Ectodermal cell (in vitro differentiated cells): Measurements from ENCODE around the gene HIPK2.
"Not testable (repeated sequence)": the region's sequence is repeated elsewhere in the genome, so short reads cannot be mapped to it uniquely, and the experiment has no call there.

Experiments used
- H3K27ac ChIP-seq: 2 replicates; pipeline ENCODE4 v1.7.0; 2013; ENCODE audit warnings: mild to moderate bottlenecking, low read depth, low read length; ENCODE audit not compliant: insufficient read depth, poor library complexity, severe bottlenecking
- H3K27me3 ChIP-seq: 2 replicates; pipeline ENCODE4 v1.7.0; 2013; ENCODE audit warnings: mild to moderate bottlenecking, low read length; ENCODE audit not compliant: insufficient read depth, control insufficient read depth, poor library complexity, severe bottlenecking
- H3K36me3 ChIP-seq: one replicate; pipeline ENCODE4 v1.7.0; 2013; ENCODE audit warnings: low read length; ENCODE audit not compliant: control insufficient read depth, insufficient read depth
- H3K4me1 ChIP-seq: one replicate; pipeline ENCODE4 v1.7.0; 2013; ENCODE audit warnings: low read length; ENCODE audit not compliant: control insufficient read depth, insufficient read depth
- H3K4me3 ChIP-seq: 2 replicates; pipeline ENCODE4 v1.7.0; 2013; ENCODE audit warnings: low read depth, low read length, control low read depth; ENCODE audit not compliant: insufficient read depth
- H3K9me3 ChIP-seq: 2 replicates; pipeline ENCODE4 v1.7.0; 2013; ENCODE audit warnings: mild to moderate bottlenecking, low read length, moderate library complexity; ENCODE audit not compliant: control insufficient read depth
- WGBS, 2 experiments: methylation state at CpG; one replicate each; pipeline ENCODE4 v1.1.7; 2013; ENCODE audit warnings: missing lambda C conversion rate in 2 of 2; 5-methylcytosine and 5-hydroxymethylcytosine counted together

HIPK2 gene

DNA sequence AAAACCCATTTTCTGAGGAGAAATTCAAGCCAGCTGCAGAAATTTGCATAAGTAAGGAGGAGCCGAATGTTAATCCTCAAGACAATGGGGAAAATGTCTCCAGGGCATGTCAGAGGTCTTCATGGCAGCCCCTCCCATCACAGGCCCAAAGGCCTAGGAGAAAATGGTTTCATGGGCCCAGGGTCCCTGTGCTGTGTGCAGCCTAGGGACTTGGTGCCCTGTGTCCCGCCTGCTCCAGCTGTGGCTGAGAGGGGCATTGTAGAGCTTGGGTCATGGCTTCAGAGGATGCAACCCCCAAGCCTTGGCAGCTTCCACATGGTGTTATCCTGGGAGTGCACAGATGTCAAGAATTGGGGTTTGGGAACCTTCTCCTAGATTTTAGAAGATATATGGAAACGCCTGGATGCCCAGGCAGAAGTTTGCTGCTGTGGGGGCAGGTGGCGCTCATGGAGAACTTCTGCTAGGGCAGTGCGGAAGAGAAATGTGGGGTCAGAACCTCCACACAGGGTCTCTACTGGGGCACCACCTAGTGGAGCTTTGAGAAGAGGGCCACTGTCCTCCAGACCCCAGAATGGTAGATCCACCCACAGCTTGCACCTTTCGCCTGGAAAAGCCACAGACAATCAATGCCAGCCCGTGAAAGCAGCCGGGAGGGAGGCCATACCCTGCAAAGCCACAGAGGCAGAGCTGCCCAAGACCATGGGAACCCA, 223.7 kb downstream of the HIPK2 start:
- H3K27me3 ChIP-seq, H3K4me1 ChIP-seq, H3K36me3 ChIP-seq, H3K27ac ChIP-seq, H3K4me3 ChIP-seq, H3K9me3 ChIP-seq: not testable (repeated sequence)
- WGBS, 2 experiments: 78 to 83% methylated on average over 8 of the region's 8 CpGs

DNA sequence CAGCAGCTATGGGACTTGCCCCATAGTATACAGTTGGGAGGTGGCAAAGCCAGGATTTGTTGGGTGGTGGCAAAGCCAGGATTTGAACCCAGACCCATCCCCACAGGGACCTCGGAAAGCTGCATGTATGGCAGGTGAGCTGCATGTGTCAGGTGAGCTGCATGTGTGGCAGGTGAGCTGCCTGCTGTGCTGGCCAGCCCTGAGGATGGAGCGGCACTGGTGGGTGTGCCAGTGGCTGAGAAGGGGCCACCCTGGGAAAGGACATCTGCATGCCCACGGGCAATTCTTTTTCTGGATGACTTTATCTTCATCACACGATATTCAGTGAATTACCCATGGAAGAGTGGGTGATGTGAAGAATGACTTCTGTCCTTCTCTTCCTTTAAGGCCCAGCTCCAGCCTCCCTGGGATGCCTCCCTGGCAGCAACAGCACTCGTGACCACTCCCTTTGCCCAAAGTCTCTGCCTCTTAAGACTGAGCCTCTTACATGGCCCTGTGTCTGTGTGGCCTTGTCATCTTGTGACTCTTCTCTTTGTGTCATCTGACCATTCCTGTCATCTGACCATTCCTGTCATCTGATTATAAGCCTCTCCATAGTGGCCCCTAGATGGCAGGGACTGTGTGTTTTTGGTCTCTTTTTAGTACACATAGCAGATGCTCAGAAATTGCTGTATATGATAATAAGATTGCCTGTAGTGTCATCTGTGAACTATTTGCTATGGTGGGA, 229.3 kb downstream of the HIPK2 start:
- Histone ChIP-seq H3K9me3 (no peaks in the 10 kb centered on the region), H3K36me3 (no peaks in the 10 kb centered on the region), H3K4me1 (no peaks in the 10 kb centered on the region), H3K27me3 (no peaks in the 10 kb centered on the region), H3K27ac (no peak overlapping the region), H3K4me3 (no peak overlapping the region)
- 92 to 95% methylated on average over 5 of the region's 5 CpGs for WGBS, 2 experiments

DNA sequence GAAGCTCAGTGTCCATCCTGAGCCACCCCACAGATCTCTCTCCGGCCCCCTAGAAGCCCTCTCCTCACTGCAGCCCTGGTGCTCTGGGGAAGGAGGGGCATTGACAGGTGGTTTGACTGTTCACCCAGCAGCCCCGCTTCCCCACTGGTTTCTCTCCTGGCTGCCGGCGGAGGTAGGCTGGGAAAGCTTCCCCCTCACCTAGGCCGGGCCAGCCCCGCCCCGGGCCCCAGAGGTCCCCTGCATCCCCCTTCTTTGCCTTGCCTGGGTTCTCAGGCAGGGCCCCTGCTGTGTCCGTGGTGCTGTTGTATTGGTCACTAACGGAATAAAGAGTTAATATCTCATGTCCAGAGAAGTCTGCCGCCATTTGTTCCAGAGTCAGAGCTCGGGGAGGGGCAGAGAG, 233.2 kb downstream of the HIPK2 start:
- 92 to 95% methylated on average over 11 of the region's 11 CpGs for WGBS, 2 experiments
- no peaks in the 10 kb centered on the region for H3K36me3 ChIP-seq
- peaks cover 17% of the 10 kb centered on the region for H3K4me1 ChIP-seq
- H3K27me3 ChIP-seq: no peaks in the 10 kb centered on the region
- no peak overlapping the region for H3K27ac ChIP-seq
- H3K9me3 ChIP-seq: no peaks in the 10 kb centered on the region
- no peak overlapping the region for H3K4me3 ChIP-seq

DNA sequence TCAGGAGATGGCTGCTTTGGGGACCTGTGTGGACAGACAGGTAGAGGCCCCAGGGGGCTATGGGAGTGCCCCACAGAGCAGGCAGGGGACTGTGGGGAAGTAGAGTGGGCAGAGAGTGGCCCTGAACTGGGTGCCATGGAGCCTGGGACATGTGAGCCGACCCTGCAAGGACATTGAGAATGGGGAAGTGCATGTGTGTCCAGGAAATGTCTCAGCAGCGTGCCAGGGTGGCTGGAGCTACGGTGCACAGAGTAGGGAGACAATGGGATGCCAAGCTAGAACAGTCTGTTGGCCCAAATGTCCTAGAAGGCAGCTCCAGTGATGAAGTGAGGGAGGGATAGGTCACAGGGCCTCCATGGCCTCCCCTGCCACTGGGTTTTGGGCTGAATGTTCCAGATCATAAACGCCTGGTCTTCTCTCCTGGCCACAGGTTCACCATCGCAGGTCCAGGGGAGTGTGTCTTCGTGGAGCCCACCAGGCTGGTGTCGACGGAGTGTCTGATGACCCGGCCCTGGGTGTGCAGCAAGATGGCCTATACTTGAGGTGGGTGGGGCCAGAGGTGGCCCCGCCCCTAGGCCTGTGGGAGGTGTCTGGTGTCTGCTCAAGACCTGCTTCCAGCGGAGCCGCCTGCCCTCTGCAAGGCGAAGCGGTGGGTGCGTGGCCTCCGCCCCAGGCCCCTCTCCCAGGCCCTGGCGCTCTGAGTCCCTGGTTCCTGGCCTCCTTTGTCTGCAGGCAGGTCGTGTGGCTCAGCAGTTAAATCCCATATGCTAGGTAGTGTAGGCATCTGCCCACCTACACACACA, 233.8 kb downstream of the HIPK2 start:
- no peak overlapping the region for H3K27ac ChIP-seq
- no peaks in the 10 kb centered on the region for H3K9me3 ChIP-seq
- no peak overlapping the region for H3K4me3 ChIP-seq
- no peaks in the 10 kb centered on the region for H3K36me3 ChIP-seq
- H3K4me1 ChIP-seq: peaks cover 17% of the 10 kb centered on the region
- no peaks in the 10 kb centered on the region for H3K27me3 ChIP-seq
- WGBS, 2 experiments: 92 to 93% methylated on average over 18 of the region's 18 CpGs

DNA sequence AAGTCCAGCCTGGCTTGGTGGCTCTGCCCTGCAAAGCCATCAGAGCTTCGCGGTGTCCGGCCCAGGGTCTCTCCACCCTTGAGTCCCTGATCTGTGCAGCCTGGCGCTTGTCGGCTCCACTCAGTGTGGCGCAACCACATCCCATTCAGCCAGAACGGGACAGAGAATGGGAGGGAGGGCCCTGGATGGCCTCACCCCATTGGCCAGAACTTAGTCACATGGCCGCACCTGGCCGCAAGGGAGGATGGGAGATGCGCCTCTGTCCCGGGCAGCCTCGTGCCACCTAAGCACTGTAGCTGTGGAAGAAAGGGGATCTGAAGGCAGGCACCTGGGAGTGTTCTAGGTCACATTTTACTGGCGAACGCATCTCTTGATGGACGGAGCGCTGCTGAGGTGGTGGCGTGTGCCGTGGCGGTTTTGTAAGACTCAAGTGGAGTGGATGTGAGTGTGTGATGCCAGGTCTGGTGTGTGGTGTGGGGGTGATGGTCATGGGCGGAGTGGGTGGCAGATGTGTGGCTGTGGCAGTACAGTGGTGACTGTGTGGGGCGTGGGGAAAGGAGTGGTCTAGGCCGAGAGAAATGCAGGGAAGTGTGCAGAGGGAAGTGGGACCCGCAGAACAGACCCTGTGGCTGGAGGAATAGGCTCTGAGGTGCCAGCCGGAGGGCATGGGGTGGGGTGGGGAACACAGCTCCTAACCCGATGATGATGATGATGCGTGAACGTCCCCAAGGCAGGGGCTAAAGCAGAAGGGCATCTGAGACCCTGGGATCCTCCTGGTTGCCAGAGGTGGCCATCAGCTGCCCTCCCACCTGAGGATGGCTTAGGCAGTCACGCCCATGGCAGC, 235.3 kb downstream of the HIPK2 start:
- WGBS, 2 experiments: 96% methylated on average over 28 of the region's 28 CpGs
- Histone ChIP-seq H3K4me1 (peaks cover 17% of the 10 kb centered on the region), H3K36me3 (no peaks in the 10 kb centered on the region), H3K9me3 (no peaks in the 10 kb centered on the region), H3K4me3 (no peak overlapping the region), H3K27me3 (no peaks in the 10 kb centered on the region), H3K27ac (no peak overlapping the region)

DNA sequence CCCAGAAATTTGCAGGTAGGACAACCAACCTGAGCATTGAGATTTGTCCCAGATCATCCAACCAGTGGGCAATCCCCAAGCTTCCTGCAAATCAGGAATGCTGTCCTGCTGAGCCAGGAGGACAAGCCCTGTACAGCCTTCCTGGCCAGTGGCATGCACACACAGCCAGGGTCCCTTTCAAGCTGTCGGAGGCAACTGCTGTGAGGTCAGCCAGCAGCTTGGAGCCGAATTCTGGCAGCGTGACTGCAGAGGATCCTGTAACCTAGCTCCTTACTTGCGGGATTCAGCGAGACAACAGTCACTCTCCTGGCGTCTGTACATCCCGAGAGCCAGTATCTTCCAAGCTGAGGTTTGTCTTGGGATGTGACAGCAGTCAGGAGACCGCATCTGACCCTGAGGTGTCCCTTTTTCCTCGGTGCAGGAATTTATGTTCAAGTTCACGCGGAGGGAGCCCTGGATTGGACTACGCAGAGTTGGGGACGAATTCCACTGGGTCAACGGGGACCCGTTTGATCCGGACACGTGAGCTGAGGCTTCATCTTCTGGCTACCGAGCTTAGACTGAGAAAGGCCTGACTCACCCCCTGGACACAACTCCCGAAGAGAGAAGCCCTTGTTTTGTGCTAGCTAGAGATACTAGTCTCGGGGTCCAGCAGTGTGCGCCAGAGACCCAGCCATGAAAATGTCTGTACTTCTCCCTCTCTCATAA, 236.0 kb downstream of the HIPK2 start:
- Histone ChIP-seq H3K4me3 (no peak overlapping the region), H3K27me3 (no peaks in the 10 kb centered on the region), H3K27ac (no peak overlapping the region), H3K4me1 (peaks cover 17% of the 10 kb centered on the region), H3K36me3 (no peaks in the 10 kb centered on the region), H3K9me3 (no peaks in the 10 kb centered on the region)
- WGBS, 2 experiments: 66% methylated on average over 21 of the region's 21 CpGs

DNA sequence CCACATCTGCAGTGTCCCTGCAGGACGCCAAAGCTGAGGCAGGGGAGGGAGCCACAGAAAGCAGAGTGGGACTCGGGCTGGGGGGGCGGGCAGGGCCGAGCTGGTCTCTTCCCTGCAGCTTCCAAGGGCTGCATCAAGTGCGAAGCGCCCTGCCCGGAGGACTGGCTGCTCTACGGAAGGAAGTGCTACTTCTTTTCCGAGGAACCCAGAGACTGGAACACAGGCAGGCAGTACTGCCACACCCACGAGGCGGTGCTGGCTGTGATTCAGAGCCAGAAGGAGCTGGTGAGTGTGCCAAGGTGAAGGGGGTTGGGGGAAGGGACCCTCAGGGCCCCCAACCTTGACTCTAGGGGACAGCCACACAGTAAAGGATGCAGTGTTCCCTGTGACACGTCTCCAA, 237.6 kb downstream of the HIPK2 start:
- no peak overlapping the region for H3K27ac ChIP-seq
- peaks cover 17% of the 10 kb centered on the region for H3K4me1 ChIP-seq
- H3K4me3 ChIP-seq: no peak overlapping the region
- no peaks in the 10 kb centered on the region for H3K36me3 ChIP-seq
- H3K9me3 ChIP-seq: no peaks in the 10 kb centered on the region
- H3K27me3 ChIP-seq: no peaks in the 10 kb centered on the region
- 73 to 77% methylated on average over 12 of the region's 12 CpGs for WGBS, 2 experiments

DNA sequence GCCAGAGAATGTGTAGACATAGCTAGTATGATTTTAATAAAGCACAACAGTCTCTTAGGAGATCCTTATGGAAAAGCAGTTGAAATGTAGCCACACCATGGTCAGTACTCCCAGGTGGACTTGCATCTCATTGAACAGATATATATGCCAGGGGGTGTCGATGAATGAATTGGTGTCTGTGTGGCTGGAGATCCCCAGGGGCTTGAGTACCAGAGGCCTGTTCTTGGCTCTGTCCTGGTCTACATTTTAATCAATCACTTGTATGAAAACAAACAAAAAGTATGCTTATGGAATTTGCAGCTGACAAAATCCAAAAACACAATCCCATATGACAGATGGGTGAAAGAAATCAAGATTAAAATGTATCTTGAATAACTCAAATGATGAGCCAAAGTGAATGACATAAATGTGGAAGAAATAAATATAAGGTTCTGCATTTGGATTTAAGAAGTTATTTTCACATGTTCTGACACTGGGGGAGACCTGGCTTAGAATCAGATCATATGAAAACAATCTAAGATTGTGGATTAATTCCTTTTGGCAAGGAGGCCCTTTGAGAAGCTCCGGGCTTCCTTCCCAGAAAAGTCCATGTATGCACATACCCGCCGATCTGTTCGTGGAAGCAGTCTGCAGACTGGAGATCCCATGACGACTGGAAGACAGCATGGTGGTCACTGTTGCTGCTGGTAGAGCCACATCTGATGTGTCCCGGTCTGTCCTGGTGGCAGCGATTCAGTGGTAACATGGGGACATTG, 238.7 kb downstream of the HIPK2 start:
- WGBS, 2 experiments: 96% methylated on average over 8 of the region's 8 CpGs
- Histone ChIP-seq H3K4me3 (no peak overlapping the region), H3K36me3 (no peaks in the 10 kb centered on the region), H3K4me1 (peaks cover 17% of the 10 kb centered on the region), H3K9me3 (no peaks in the 10 kb centered on the region), H3K27ac (no peak overlapping the region), H3K27me3 (no peaks in the 10 kb centered on the region)

DNA sequence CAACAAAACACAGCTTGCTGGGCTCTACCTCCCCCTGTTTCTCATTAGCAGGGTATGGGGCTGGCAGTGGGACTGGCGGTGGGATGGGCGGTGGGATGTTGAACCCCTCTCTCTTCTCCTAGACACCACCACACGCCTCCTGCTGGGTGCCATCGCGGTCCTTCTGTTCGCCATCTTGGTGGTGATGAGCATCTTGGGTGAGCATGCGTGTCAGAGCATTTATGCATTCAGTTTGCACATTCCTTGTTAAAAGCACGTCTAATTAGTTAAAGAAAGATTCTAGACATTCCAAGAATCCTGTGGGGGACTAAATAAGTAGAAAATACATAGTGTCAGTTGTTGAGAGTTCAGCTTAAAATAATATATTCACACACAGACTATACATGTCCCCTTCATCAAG, 241.6 kb downstream of the HIPK2 start:
- H3K27me3 ChIP-seq: no peaks in the 10 kb centered on the region
- H3K9me3 ChIP-seq: no peaks in the 10 kb centered on the region
- H3K36me3 ChIP-seq: no peaks in the 10 kb centered on the region
- WGBS, 2 experiments: 94 to 95% methylated on average over 8 of the region's 8 CpGs
- H3K27ac ChIP-seq: no peak overlapping the region
- H3K4me1 ChIP-seq: peaks cover 4% of the 10 kb centered on the region
- no peak overlapping the region for H3K4me3 ChIP-seq
